Measurements from ENCODE around the gene RMDN3. TPM values are rescaled to one million over a fixed set of nuclear protein-coding genes. Genes with fewer than 3 reads are reported as not detected.

The RMDN3 gene
- polyA plus RNA-seq, 6 donors from 2014 or later, result 10.7 to 17.2 (median 12.1) TPM

GRCh38 chr15:40787344-40787841 is 32.3 kb upstream of the RMDN3 start:
- Mint-ChIP-seq H3K9me3 (no peaks in the 10 kb centered on the region), H3K27ac (peak overlapping the region in 5 of 6 donors; percentile 70 to 85 (median 76)), H3K27me3 (no peaks in the 10 kb centered on the region), H3K4me3 (peak overlapping the region in 1 of 8 donors; percentile 29), H3K4me1 (peaks cover 14 to 33% (median 31%) of the 10 kb centered on the region in 3 donors), H3K36me3 (no peaks in the 10 kb centered on the region)
- no peak for ATAC-seq (ENCODE audit: low read depth in 2 of 2)
- DNase-seq, result no peak

GRCh38 chr15:40785814-40786213 is 30.8 kb upstream of the RMDN3 start:
- Mint-ChIP-seq H3K4me3 (no peak overlapping the region), H3K36me3 (no peaks in the 10 kb centered on the region), H3K27ac (peak overlapping the region in 3 of 6 donors; percentile 26 to 69 (median 59)), H3K9me3 (no peaks in the 10 kb centered on the region), H3K27me3 (no peaks in the 10 kb centered on the region), H3K4me1 (peaks cover 14 to 34% (median 31%) of the 10 kb centered on the region in 3 donors)
- ATAC-seq (ENCODE audit: low read depth in 2 of 2), result no peak
- no peak for DNase-seq

GRCh38 chr15:40785164-40785563 is 30.1 kb upstream of the RMDN3 start:
- peak overlapping the region in 2 of 6 donors; percentile 69 to 70 for H3K27ac Mint-ChIP-seq
- DNase-seq (no peak), ATAC-seq (ENCODE audit: low read depth in 2 of 2) (no peak)
- H3K36me3 Mint-ChIP-seq, result no peaks in the 10 kb centered on the region
- no peaks in the 10 kb centered on the region for H3K9me3 Mint-ChIP-seq
- H3K4me1 Mint-ChIP-seq, result peaks cover 14 to 34% (median 31%) of the 10 kb centered on the region in 3 donors
- H3K27me3 Mint-ChIP-seq, result no peaks in the 10 kb centered on the region
- no peak overlapping the region for H3K4me3 Mint-ChIP-seq

GRCh38 chr15:40782609-40783227 is 27.7 kb upstream of the RMDN3 start:
- H3K4me1 Mint-ChIP-seq, result peaks cover 11 to 22% (median 20%) of the 10 kb centered on the region in 3 donors
- H3K27ac Mint-ChIP-seq, result peak overlapping the region in 2 of 6 donors; percentile 19 to 76
- no peaks in the 10 kb centered on the region for H3K27me3 Mint-ChIP-seq
- H3K36me3 Mint-ChIP-seq, result peaks cover 0 to 6% of the 10 kb centered on the region in 2 donors
- H3K9me3 Mint-ChIP-seq, result no peaks in the 10 kb centered on the region
- peak; percentile 99 to 100 for ATAC-seq (ENCODE audit: low read depth in 2 of 2)
- DNase-seq, result peak; percentile 76
- H3K4me3 Mint-ChIP-seq, result peak overlapping the region in 1 of 8 donors; percentile 69

- DNase-seq (no peak), ATAC-seq (ENCODE audit: low read depth in 2 of 2) (no peak)
- Mint-ChIP-seq H3K36me3 (peaks cover 10 to 28% of the 10 kb centered on the region in 2 donors), H3K27ac (peak overlapping the region in 1 of 6 donors; percentile 50), H3K4me1 (peaks cover 13 to 17% (median 15%) of the 10 kb centered on the region in 3 donors), H3K4me3 (no peak overlapping the region), H3K9me3 (no peaks in the 10 kb centered on the region), H3K27me3 (no peaks in the 10 kb centered on the region)
Measured at GRCh38 chr15:40776537-40777141, 21.6 kb upstream of the RMDN3 start.

GRCh38 chr15:40775740-40776536 is 20.9 kb upstream of the RMDN3 start:
- peaks cover 20 to 24% (median 22%) of the 10 kb centered on the region in 3 donors for H3K4me1 Mint-ChIP-seq
- no peak for DNase-seq
- no peaks in the 10 kb centered on the region for H3K9me3 Mint-ChIP-seq
- no peaks in the 10 kb centered on the region for H3K27me3 Mint-ChIP-seq
- H3K27ac Mint-ChIP-seq, result no peak overlapping the region
- ATAC-seq (ENCODE audit: low read depth in 2 of 2), result no peak
- H3K4me3 Mint-ChIP-seq, result no peak overlapping the region
- H3K36me3 Mint-ChIP-seq, result peaks cover 10 to 28% of the 10 kb centered on the region in 2 donors

GRCh38 chr15:40775007-40775406 is 20.0 kb upstream of the RMDN3 start:
- no peak overlapping the region for H3K27ac Mint-ChIP-seq
- H3K4me1 Mint-ChIP-seq, result peaks cover 29 to 34% (median 29%) of the 10 kb centered on the region in 3 donors
- H3K4me3 Mint-ChIP-seq, result no peak overlapping the region

GRCh38 chr15:40773902-40774301 is 18.8 kb upstream of the RMDN3 start:
- H3K36me3 Mint-ChIP-seq, result peaks cover 10 to 22% of the 10 kb centered on the region in 2 donors
- H3K9me3 Mint-ChIP-seq, result no peaks in the 10 kb centered on the region
- H3K27ac Mint-ChIP-seq, result no peak overlapping the region
- H3K4me3 Mint-ChIP-seq, result no peak overlapping the region
- no peaks in the 10 kb centered on the region for H3K27me3 Mint-ChIP-seq
- DNase-seq (no peak), ATAC-seq (ENCODE audit: low read depth in 2 of 2) (no peak)
- H3K4me1 Mint-ChIP-seq, result peaks cover 36 to 45% (median 40%) of the 10 kb centered on the region in 3 donors

More at GRCh38 chr15:40775007-40775406, 20.0 kb upstream of the RMDN3 start:
- H3K27me3 Mint-ChIP-seq, result no peaks in the 10 kb centered on the region
- ATAC-seq (ENCODE audit: low read depth in 2 of 2) (no peak), DNase-seq (no peak)
- H3K9me3 Mint-ChIP-seq, result no peaks in the 10 kb centered on the region
- peaks cover 10 to 28% of the 10 kb centered on the region in 2 donors for H3K36me3 Mint-ChIP-seq

- Mint-ChIP-seq H3K9me3 (no peaks in the 10 kb centered on the region), H3K27ac (peak overlapping the region in 4 of 6 donors; percentile 11 to 90 (median 26)), H3K36me3 (peaks cover 10 to 22% of the 10 kb centered on the region in 2 donors), H3K4me1 (peaks cover 40 to 49% (median 44%) of the 10 kb centered on the region in 3 donors), H3K27me3 (no peaks in the 10 kb centered on the region), H3K4me3 (peak overlapping the region in 1 of 8 donors; percentile 73)
- DNase-seq (no peak), ATAC-seq (ENCODE audit: low read depth in 2 of 2) (no peak)
Measured at GRCh38 chr15:40773496-40773895, 18.4 kb upstream of the RMDN3 start.

- no peak for DNase-seq
- no peak for ATAC-seq (ENCODE audit: low read depth in 2 of 2)
- Mint-ChIP-seq H3K27ac (peak overlapping the region in 3 of 6 donors; percentile 34 to 77 (median 60)), H3K4me1 (peaks cover 44 to 55% (median 52%) of the 10 kb centered on the region in 3 donors), H3K27me3 (no peaks in the 10 kb centered on the region), H3K4me3 (no peak overlapping the region), H3K36me3 (peaks cover 10 to 22% of the 10 kb centered on the region in 2 donors), H3K9me3 (no peaks in the 10 kb centered on the region)
Measured at GRCh38 chr15:40772014-40772413, 17.0 kb upstream of the RMDN3 start.

- peaks cover 6 to 15% of the 10 kb centered on the region in 2 donors for H3K36me3 Mint-ChIP-seq
- peak overlapping the region in 5 of 6 donors; percentile 53 to 94 (median 76) for H3K27ac Mint-ChIP-seq
- no peaks in the 10 kb centered on the region for H3K27me3 Mint-ChIP-seq
- DNase-seq (no peak), ATAC-seq (ENCODE audit: low read depth in 2 of 2) (no peak)
- H3K4me3 Mint-ChIP-seq, result peak overlapping the region in 1 of 8 donors; percentile 15
- H3K9me3 Mint-ChIP-seq, result no peaks in the 10 kb centered on the region
- peaks cover 41 to 55% (median 52%) of the 10 kb centered on the region in 3 donors for H3K4me1 Mint-ChIP-seq
Measured at GRCh38 chr15:40771242-40771641, 16.2 kb upstream of the RMDN3 start.

- Mint-ChIP-seq H3K4me3 (peak overlapping the region; percentile 75 to 93 (median 88)), H3K9me3 (no peaks in the 10 kb centered on the region), H3K4me1 (peaks cover 43 to 60% (median 56%) of the 10 kb centered on the region in 3 donors), H3K27me3 (no peaks in the 10 kb centered on the region), H3K27ac (peak overlapping the region; percentile 91 to 98 (median 95)), H3K36me3 (peaks cover 6 to 12% of the 10 kb centered on the region in 2 donors)
- ATAC-seq (ENCODE audit: low read depth in 2 of 2) (peak in 1 of 2 donors; percentile 5), DNase-seq (peak; percentile 37)
Measured at GRCh38 chr15:40770147-40770721, 15.2 kb upstream of the RMDN3 start.

All from naive B cell (primary cell).